Neutrophil (primary cell): ENCODE results near the gene PCNX2.

Source experiments
- H3K27ac ChIP-seq: fragments of 200-600 bp; sonication (generic); 2 replicates; pipeline ENCODE4 v1.5.1; 2016; ENCODE audit warnings: mild to moderate bottlenecking, moderate library complexity
- H3K27me3 ChIP-seq: fragments of 200-600 bp; sonication (generic); 2 replicates; pipeline ENCODE4 v1.6.0; 2016; ENCODE audit warnings: mild to moderate bottlenecking
- H3K36me3 ChIP-seq: fragments of 200-600 bp; sonication (generic); 2 replicates; pipeline ENCODE4 v1.5.1; 2017
- H3K4me1 ChIP-seq, 2 experiments: fragments of 200-600 bp in 1 of 2; sonication (generic) in 1 of 2; 1 replicate in 1 of 2; 2 replicates in 1 of 2; pipeline versions ENCODE4 v1.5.1 to v1.6.1; 2013 to 2016; ENCODE audit warnings: low read depth in 1 of 2, low read length in 1 of 2, mild to moderate bottlenecking in 1 of 2, moderate library complexity in 1 of 2; ENCODE audit not compliant: control insufficient read depth in 1 of 2, insufficient read depth in 1 of 2
- H3K4me3 ChIP-seq, 2 experiments: fragments of 200-600 bp in 1 of 2; sonication (generic) in 1 of 2; 1 replicate in 1 of 2; 2 replicates in 1 of 2; pipeline ENCODE4 v1.5.1; 2013 to 2016; ENCODE audit warnings: low read depth in 1 of 2, low read length in 1 of 2, mild to moderate bottlenecking in 1 of 2, moderate library complexity in 1 of 2
- H3K9me3 ChIP-seq: fragments of 200-600 bp; sonication (generic); 2 replicates; pipeline ENCODE4 v1.5.1; 2016
- TF ChIP-seq, protein P1 (sequence below): fragments of 200-600 bp; sonication (generic); IDR thresholded peaks from 2 replicates; pipeline ENCODE4 v1.5.1; 2016; ENCODE audit warnings: antibody characterized with exemption

PCNX2 gene

DNA sequence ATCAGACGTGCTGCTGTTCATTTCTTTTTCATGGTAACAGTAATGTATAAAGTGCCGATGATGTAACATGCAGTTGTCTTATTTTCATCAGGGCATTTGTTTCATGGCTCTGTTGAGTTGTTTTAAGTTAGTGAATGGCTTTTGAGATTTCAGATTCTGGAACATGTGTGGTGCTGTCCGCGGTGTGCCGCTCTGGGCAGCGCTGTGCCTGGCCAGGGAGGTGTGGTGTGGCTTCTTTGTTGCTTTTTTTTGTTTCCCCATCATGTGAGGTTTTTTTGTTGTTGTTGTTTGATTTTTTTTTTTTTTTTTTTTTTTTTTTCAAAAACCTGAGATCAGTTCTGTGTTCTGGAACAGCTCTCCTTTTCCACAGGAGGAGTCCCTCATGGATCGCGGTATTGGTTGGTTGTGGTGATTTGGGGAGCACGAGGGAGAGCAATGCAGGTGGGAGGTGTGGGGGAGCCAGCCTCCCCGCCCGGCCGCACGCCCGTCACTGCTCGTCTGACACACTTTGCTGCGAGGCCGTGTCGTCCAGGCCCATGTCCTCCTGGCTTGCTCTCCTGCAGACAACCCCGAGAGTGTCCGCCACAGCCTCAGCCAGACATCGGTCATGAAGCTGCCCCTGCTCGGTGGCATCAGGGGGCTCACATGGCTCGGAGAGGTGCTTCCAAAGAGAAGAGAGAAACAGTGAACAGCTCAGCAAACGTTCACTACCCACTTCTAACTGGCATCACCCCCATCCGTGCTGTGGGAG is 311.5 kb downstream of the PCNX2 start:
- no peaks in the 10 kb centered on the region for H3K27me3 ChIP-seq
- TF ChIP-seq, protein P1, sequence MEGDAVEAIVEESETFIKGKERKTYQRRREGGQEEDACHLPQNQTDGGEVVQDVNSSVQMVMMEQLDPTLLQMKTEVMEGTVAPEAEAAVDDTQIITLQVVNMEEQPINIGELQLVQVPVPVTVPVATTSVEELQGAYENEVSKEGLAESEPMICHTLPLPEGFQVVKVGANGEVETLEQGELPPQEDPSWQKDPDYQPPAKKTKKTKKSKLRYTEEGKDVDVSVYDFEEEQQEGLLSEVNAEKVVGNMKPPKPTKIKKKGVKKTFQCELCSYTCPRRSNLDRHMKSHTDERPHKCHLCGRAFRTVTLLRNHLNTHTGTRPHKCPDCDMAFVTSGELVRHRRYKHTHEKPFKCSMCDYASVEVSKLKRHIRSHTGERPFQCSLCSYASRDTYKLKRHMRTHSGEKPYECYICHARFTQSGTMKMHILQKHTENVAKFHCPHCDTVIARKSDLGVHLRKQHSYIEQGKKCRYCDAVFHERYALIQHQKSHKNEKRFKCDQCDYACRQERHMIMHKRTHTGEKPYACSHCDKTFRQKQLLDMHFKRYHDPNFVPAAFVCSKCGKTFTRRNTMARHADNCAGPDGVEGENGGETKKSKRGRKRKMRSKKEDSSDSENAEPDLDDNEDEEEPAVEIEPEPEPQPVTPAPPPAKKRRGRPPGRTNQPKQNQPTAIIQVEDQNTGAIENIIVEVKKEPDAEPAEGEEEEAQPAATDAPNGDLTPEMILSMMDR: no peak
- no peaks in the 10 kb centered on the region for H3K36me3 ChIP-seq
- no peaks in the 10 kb centered on the region for H3K4me1 ChIP-seq
- no peak overlapping the region for H3K4me3 ChIP-seq
- no peak overlapping the region for H3K27ac ChIP-seq
- no peaks in the 10 kb centered on the region for H3K9me3 ChIP-seq

DNA sequence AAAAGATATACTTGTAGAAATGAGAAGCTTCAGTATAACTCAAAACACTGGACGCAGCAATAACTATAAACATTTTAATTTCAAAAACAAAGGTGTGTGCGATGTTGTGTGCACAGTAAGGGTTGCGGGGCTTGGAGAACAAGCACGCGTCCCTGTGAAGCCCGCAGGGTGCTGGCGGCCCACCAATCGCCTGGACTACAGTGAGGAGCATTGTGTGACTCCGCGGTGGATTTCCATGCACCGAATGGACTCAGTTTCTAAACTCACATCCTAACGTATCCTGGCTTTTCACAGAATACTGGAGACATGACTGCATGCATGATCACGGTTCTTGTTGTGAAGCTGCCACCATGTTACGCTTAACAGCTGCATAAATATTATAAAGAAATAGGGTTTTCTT is 312.1 kb downstream of the PCNX2 start:
- Histone ChIP-seq H3K36me3 (no peaks in the 10 kb centered on the region), H3K4me3 (no peak overlapping the region), H3K27ac (no peak overlapping the region), H3K4me1 (peaks cover 3 to 6% of the 10 kb centered on the region in 2 experiments), H3K9me3 (no peaks in the 10 kb centered on the region), H3K27me3 (no peaks in the 10 kb centered on the region)
- TF ChIP-seq, protein P1: no peak

DNA sequence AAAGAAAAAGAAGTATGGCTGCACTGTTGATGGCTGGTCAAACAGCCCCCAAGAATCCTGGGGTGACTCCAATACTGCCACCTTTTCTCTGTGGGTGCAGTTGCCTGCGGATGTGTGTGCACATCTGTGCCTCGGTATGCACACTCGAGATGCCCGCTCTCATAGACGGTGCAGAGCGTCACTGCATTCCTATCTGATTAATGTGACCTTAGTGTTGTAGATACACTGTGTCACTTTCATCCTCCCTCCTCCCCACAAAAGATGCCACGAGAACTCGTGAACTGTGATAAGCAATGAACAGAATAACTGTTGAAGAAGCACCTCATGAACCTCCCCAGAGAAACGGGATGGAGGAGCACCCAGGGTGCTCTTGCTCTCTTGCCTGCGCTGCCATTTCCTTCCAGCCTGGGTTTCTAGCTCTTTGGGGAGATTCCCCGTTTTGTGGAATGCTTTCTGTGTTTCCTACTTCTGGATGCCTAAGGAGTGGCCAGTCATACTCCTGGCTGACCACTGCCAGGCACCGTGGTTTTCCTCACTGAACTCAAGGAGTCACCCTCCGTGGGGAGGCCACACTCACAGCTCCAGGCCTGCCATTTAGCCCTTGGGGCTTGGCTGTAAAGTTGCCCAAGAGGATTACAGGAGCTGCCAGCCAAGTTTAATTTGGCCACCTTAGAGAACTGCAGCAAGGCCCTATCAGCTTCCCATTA is 313.1 kb downstream of the PCNX2 start:
- Histone ChIP-seq H3K9me3 (no peaks in the 10 kb centered on the region), H3K27ac (no peak overlapping the region), H3K36me3 (no peaks in the 10 kb centered on the region), H3K4me1 (peaks cover 7 to 9% of the 10 kb centered on the region in 2 experiments), H3K27me3 (no peaks in the 10 kb centered on the region), H3K4me3 (no peak overlapping the region)
- TF ChIP-seq, protein P1: no peak

DNA sequence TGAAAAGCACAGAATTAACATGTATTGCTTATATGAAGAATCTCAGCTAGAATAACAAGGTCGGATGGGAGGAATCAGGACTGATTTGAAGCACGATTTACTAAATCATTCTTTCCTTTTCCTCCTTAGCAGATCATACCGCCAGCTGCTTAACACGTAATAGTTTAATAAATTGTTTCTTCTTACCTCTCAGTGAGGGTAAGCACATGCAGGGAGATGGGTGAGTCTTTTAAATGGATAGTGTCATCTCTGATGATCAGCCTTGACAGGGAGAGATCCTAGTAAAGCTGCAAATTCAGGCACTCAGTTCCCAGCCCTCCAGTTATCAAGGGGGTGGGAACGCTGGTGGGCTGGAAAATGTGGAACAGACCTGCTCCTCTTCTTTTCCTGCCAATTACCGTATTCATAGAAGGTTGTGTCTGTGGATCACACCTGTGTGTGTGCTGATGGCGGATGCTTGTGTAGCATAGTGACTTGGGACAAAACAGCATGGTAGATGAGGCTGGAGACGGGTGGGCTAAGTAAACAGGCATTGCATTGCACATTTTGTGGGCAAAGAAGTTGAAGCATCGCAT is 314.5 kb downstream of the PCNX2 start:
- H3K27ac ChIP-seq: no peak overlapping the region
- peaks cover 7 to 9% of the 10 kb centered on the region in 2 experiments for H3K4me1 ChIP-seq
- no peak overlapping the region for H3K4me3 ChIP-seq
- TF ChIP-seq, protein P1: no peak
- no peaks in the 10 kb centered on the region for H3K9me3 ChIP-seq
- H3K27me3 ChIP-seq: no peaks in the 10 kb centered on the region
- peaks cover 5% of the 10 kb centered on the region for H3K36me3 ChIP-seq

DNA sequence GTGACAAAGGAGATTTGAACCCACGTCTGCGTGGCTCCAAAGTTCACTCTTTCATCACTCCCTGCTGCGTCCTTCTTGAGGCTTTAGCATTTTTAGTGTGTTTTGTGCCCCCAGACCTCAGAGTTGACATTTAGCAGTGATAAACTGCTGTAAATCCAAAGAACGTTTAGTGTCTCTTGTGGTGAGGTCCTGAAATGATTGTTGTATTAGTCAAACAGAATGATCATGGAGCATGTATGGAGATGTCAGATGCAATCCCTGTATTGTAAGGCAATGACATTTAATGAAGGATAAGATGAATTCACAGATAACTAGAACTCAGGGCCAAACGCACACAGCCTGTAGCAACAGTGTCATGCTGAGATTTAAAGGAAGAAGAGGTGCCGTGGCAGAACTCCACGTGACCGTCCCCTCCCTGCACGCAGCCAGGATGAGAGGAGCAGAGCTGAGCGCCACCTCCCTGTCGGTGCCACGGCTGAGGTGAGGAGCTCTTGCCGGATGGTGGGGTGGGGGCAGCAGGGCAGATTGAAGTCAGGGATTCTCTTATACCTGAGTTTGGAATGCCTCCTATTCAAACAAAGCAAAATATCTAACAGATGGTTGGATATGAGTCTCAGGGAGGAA is 315.1 kb downstream of the PCNX2 start:
- Histone ChIP-seq H3K36me3 (peaks cover 5% of the 10 kb centered on the region), H3K9me3 (no peaks in the 10 kb centered on the region), H3K4me3 (no peak overlapping the region), H3K27ac (no peak overlapping the region), H3K4me1 (peaks cover 7 to 9% of the 10 kb centered on the region in 2 experiments), H3K27me3 (no peaks in the 10 kb centered on the region)
- TF ChIP-seq, protein P1: no peak
